ENCODE results near the gene FAM114A1. TPM values are rescaled to one million over a fixed set of nuclear protein-coding genes. Genes with fewer than 3 reads are reported as not detected.

Gene FAM114A1
- total RNA-seq, 1 donor from 2014 or later: 105 TPM

MicroRNAs encoded within 50 kb of the gene (microRNA counts, 767-probe panel; counts per million panel counts)
- microRNA hsa-miR-574-3p (5,352 to 6,005 counts per million in 2 donors), microRNA hsa-miR-574-5p (5,078 to 5,331 counts per million in 2 donors)

Small RNAs within 50 kb of the gene (microRNA-seq; reads per million reads assigned to microRNA genes)
- 2,273 reads per million, percentile 85 among the genes with 10 or more reads in this experiment for gene MIR574 (ENCODE audit: borderline number of aligned reads, borderline replicate concordance)

Small RNAs within 50 kb of the gene (small RNA-seq; reads per million reads assigned to genes)
- gene MIR574: 64.0 reads per million, percentile 97 among the genes with 10 or more reads in this experiment

Other genes with a start within 250 kb of the FAM114A1 start
- 85.4 TPM for gene KLF3, start 203.6 kb upstream of the FAM114A1 start, total RNA-seq
- gene TLR10, start 84.8 kb upstream of the FAM114A1 start, total RNA-seq: not detected
- gene TLR1, start 63.0 kb upstream of the FAM114A1 start, total RNA-seq: 10.3 TPM
- gene TLR6, start 11.0 kb upstream of the FAM114A1 start, total RNA-seq: 8.3 TPM
- not detected for gene TMEM156, start 164.6 kb downstream of the FAM114A1 start, total RNA-seq
- gene KLHL5, start 194.4 kb downstream of the FAM114A1 start, total RNA-seq: 27.0 TPM